ENCODE data around the gene GNMT. TPM values are rescaled to one million over a fixed set of nuclear protein-coding genes. Genes with fewer than 3 reads are reported as not detected.

Gene GNMT
- total and polyA plus RNA-seq, 9 of the 15 experiments (the other 6 are each of a cell fraction or from before 2014, with no cell fraction given): 0.11 to 0.29 (median 0.15) TPM; not detected in 6

DNA sequence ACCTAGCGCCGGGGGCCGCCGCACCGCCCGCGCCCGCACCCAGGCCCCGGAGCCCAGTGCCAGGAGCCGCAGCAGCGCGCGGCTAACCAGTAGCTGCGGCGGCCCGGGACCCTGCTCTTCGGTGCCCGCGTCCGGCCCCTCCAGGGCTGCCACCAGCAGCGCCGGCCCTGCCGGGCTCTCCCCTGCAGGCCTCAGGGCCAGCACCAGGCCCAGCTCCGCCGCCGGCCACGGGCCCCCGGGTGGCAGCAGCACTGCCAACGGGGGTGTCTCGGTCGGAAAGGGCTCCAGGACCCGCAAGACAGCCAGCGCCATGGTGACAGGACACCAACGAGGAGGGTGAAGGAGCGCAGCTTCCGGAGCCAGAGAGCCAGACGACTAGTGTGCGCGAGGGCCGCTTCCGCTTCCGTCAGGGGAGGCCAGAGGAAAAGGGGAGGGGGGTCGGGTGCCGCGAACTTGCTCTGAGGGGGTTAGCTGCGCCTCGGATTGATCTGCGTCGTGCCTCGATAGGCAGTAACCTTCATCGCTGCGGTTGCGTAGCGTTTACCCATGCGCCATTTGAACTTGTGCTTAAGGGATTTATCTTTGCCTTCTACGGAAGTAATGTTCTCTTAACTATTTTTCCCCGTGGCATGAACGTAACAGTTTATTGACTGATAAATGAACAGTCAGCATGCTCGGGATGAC is 18.4 kb downstream of the GNMT start, which contains the start of gene PEX6 (continued):
- TF ChIP-seq, protein P1, sequence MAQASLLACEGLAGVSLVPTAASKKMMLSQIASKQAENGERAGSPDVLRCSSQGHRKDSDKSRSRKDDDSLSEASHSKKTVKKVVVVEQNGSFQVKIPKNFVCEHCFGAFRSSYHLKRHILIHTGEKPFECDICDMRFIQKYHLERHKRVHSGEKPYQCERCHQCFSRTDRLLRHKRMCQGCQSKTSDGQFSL (CRISPR knock-in tag; IDR thresholded peaks at IDR 0.05): no peak
- TF ChIP-seq, protein P1 (tag; IDR thresholded peaks at IDR 0.05): no peak
- TF ChIP-seq SIN3A (IDR thresholded peaks at IDR 0.05; ENCODE audit: borderline replicate concordance in 2 of 2, control insufficient read depth in 1 of 2, low read depth in 2 of 2, low read length in 2 of 2): peak; percentile 50 to 92; a peak in 1 of 4 replicates
- 0 out of 2 replicates have a peak, but pooled peaks have one; percentile 74 for TF ChIP-seq NFRKB (IDR thresholded peaks at IDR 0.05; ENCODE audit: low read depth)
- 0 out of 2 replicates have a peak, but pooled peaks have one; percentile 48 for TF ChIP-seq ZBTB17 (CRISPR knock-in tag; IDR thresholded peaks at IDR 0.05)
- TF ChIP-seq SREBF2 (CRISPR knock-in tag; IDR thresholded peaks at IDR 0.05): no peak
- TF ChIP-seq KAT8 (IDR thresholded peaks at IDR 0.05; ENCODE audit: low read depth): no peak
- TF ChIP-seq ARID4B (CRISPR knock-in tag; IDR thresholded peaks at IDR 0.05): 0 out of 2 replicates have a peak, but pooled peaks have one; percentile 11
- peak in 1 of 2 experiments; percentile 71; a peak in 1 of 4 replicates for TF ChIP-seq HDAC1 (IDR thresholded peaks at IDR 0.05)
- TF ChIP-seq L3MBTL2 (IDR thresholded peaks at IDR 0.05): peak; percentile 89
- TF ChIP-seq HMG20B (CRISPR knock-in tag; IDR thresholded peaks at IDR 0.05): no peak
- TF ChIP-seq SUPT5H (IDR thresholded peaks at IDR 0.05): peak; percentile 94
- TF ChIP-seq SP1 (CRISPR knock-in tag; IDR thresholded peaks at IDR 0.05): peak; percentile 63; the same call in 1 of the 2 replicates
- TF ChIP-seq SRSF1 (IDR thresholded peaks at IDR 0.05; ENCODE audit: low read depth, low read length): no peak
- 0 out of 2 replicates have a peak, but pooled peaks have one; percentile 67 for TF ChIP-seq MAX (CRISPR knock-in tag; IDR thresholded peaks at IDR 0.05)
- TF ChIP-seq FOXA1 (IDR thresholded peaks at IDR 0.05; ENCODE audit: borderline replicate concordance): no peak
- TF ChIP-seq ZKSCAN3 (CRISPR knock-in tag; IDR thresholded peaks at IDR 0.05): no peak
- TF ChIP-seq KDM2B (CRISPR knock-in tag; IDR thresholded peaks at IDR 0.05): 0 out of 2 replicates have a peak, but pooled peaks have one; percentile 27
- TF ChIP-seq, protein P2, sequence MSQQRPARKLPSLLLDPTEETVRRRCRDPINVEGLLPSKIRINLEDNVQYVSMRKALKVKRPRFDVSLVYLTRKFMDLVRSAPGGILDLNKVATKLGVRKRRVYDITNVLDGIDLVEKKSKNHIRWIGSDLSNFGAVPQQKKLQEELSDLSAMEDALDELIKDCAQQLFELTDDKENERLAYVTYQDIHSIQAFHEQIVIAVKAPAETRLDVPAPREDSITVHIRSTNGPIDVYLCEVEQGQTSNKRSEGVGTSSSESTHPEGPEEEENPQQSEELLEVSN (IDR thresholded peaks at IDR 0.05; ENCODE audit: borderline replicate concordance in 1 of 2, extremely low read depth in 1 of 2, insufficient read depth in 1 of 2, insufficient read length in 1 of 2, low read depth in 1 of 2, low read length in 1 of 2, poor library complexity in 1 of 2, severe bottlenecking in 1 of 2): peak; percentile 65 to 67
- TF ChIP-seq JUNB (CRISPR knock-in tag; conservative IDR thresholded peaks at IDR 0.05): no peak

Data from K562 (cell line).